T follicular helper cell (primary cell): ENCODE data around the gene UCK1.

Experiments
- DNase-seq: peaks from one replicate; pipeline ENCODE4 v3.0.0-alpha.2; 2020; ENCODE audit warnings: low read depth

Gene UCK1

GRCh38 chr9:131476777-131477345, 54.2 kb downstream of the UCK1 start:
- no peak for DNase-seq

- no peak for DNase-seq
These were observed 54.9 kb downstream of the UCK1 start for GRCh38 chr9:131475956-131476776.

- no peak for DNase-seq
These were observed 55.7 kb downstream of the UCK1 start for GRCh38 chr9:131475111-131475955.

GRCh38 chr9:131474711-131475110, 56.4 kb downstream of the UCK1 start:
- DNase-seq = no peak

- DNase-seq = no peak
These were observed 57.2 kb downstream of the UCK1 start for GRCh38 chr9:131473891-131474290.
